ENCODE data around the gene UGT1A5. TPM values are rescaled to one million over a fixed set of nuclear protein-coding genes. Genes with fewer than 3 reads are reported as not detected.

The UGT1A5 gene
- total RNA-seq, 2 donors from 2014 or later = not detected

DNA sequence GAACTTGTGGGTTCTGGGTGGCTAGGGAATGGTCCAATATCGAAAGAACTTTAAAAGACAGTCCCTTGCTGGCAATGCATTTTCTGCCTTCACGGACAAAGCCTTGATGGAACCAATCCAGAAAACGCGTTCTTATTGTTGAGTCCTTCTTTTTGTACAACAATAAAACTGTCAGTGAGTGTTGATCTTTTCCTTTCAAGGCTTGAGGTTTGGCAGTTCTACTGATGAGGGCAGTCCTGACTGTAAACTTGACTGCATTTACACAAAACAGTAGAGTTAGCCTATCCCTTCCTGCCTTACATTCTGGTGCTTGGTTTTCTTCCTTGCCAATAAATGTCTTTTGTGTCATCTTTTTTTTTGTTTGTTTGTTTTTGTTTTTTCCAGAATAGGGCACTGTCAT, 33.5 kb upstream of the UGT1A5 start:
- Histone ChIP-seq H3K9ac (ENCODE audit: extremely low read depth, low read length, poor library complexity, severe bottlenecking) (no peak overlapping the region), H3K4me3 (ENCODE audit: low read length) (no peak overlapping the region), H3K27me3 (ENCODE audit: control insufficient read depth, insufficient read depth, low read length, poor library complexity, severe bottlenecking) (peaks cover 9% of the 10 kb centered on the region), H3K4me1 (ENCODE audit: control insufficient read depth, insufficient read depth, low read length) (no peaks in the 10 kb centered on the region), H3K9me3 (ENCODE audit: control insufficient read depth, low read length) (no peaks in the 10 kb centered on the region), H3K27ac (ENCODE audit: low read depth, low read length) (no peak overlapping the region), H3K36me3 (ENCODE audit: control insufficient read depth, insufficient read depth, low read length) (no peaks in the 10 kb centered on the region)
- 88 to 91% methylated on average over 2 to 4 of the region's 4 CpGs for WGBS, 2 experiments (ENCODE audit: insufficient coverage in 1 of 2, insufficient read length in 1 of 2)
- Mint-ChIP-seq H3K4me3 (no peak overlapping the region), H3K27me3 (ENCODE audit: insufficient read depth) (peaks cover 7% of the 10 kb centered on the region), H3K27ac (no peak overlapping the region), H3K36me3 (ENCODE audit: low read depth) (no peaks in the 10 kb centered on the region), H3K9me3 (no peaks in the 10 kb centered on the region), H3K4me1 (no peaks in the 10 kb centered on the region)
- TF ChIP-seq, protein P1, sequence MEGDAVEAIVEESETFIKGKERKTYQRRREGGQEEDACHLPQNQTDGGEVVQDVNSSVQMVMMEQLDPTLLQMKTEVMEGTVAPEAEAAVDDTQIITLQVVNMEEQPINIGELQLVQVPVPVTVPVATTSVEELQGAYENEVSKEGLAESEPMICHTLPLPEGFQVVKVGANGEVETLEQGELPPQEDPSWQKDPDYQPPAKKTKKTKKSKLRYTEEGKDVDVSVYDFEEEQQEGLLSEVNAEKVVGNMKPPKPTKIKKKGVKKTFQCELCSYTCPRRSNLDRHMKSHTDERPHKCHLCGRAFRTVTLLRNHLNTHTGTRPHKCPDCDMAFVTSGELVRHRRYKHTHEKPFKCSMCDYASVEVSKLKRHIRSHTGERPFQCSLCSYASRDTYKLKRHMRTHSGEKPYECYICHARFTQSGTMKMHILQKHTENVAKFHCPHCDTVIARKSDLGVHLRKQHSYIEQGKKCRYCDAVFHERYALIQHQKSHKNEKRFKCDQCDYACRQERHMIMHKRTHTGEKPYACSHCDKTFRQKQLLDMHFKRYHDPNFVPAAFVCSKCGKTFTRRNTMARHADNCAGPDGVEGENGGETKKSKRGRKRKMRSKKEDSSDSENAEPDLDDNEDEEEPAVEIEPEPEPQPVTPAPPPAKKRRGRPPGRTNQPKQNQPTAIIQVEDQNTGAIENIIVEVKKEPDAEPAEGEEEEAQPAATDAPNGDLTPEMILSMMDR (conservative IDR thresholded peaks at IDR 0.05) = no peak
- no peak for DNase-seq

DNA sequence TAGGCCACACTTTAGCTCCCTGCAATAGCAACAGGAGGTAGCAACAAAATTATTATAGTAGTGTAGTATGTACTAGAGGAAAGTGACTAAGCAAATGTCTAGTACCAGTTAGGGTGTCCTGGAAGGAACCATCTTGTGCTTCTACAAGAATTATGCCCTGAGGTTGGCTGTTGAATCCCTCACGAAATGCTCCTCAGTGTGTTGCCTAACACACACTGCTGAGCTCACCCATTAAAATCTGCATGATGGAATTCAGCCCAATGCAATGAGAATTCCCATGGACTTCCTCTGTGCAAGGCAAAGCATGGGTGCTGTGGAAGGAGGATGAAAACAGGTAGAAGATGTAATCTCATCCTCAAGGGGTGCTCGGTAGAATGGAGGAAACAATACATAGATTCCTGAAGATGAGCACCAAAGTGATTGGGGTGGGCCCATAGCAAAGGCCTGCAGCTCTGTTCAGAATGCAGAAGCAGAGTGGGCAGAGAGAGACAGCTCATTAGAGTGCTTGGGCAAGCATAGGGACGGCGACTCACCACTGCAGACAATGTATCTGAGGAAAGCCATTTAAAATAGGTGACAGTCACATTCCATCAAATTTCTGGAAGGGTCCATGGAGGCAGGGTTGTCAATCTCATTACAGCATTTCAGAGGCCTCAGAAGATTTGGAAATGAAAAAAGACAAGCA, 32.2 kb upstream of the UGT1A5 start:
- TF ChIP-seq, protein P1 (conservative IDR thresholded peaks at IDR 0.05) = no peak
- DNase-seq = no peak
- Histone ChIP-seq H3K4me1 (ENCODE audit: control insufficient read depth, insufficient read depth, low read length) (no peaks in the 10 kb centered on the region), H3K27ac (ENCODE audit: low read depth, low read length) (no peak overlapping the region), H3K9me3 (ENCODE audit: control insufficient read depth, low read length) (no peaks in the 10 kb centered on the region), H3K27me3 (ENCODE audit: control insufficient read depth, insufficient read depth, low read length, poor library complexity, severe bottlenecking) (peaks cover 9% of the 10 kb centered on the region), H3K36me3 (ENCODE audit: control insufficient read depth, insufficient read depth, low read length) (no peaks in the 10 kb centered on the region), H3K4me3 (ENCODE audit: low read length) (no peak overlapping the region), H3K9ac (ENCODE audit: extremely low read depth, low read length, poor library complexity, severe bottlenecking) (no peak overlapping the region)
- 85 to 88% methylated on average over 3 to 4 of the region's 4 CpGs for WGBS, 2 experiments (ENCODE audit: insufficient coverage in 1 of 2, insufficient read length in 1 of 2)
- Mint-ChIP-seq H3K27me3 (ENCODE audit: insufficient read depth) (peaks cover 7% of the 10 kb centered on the region), H3K36me3 (ENCODE audit: low read depth) (no peaks in the 10 kb centered on the region), H3K4me3 (no peak overlapping the region), H3K4me1 (no peaks in the 10 kb centered on the region), H3K27ac (no peak overlapping the region), H3K9me3 (no peaks in the 10 kb centered on the region)

DNA sequence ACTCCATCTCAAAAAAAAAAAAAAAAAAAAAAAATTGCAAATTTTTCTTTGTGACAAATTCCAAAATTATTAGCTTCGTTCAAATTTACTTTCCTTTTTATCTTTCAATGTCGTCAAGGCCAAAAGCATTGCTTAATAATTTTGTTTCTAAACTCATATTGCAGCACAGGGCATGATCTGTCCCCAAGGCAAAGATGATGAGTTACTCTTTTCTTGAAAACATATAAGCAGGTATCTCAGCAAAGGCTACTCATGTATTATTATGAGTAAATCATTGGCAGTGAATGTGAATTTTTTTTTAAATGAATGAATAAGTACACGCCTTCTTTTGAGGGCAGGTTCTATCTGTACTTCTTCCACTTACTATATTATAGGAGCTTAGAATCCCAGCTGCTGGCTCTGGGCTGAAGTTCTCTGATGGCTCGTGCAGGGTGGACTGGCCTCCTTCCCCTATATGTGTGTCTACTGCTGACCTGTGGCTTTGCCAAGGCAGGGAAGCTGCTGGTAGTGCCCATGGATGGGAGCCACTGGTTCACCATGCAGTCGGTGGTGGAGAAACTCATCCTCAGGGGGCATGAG, 31.1 kb upstream of the UGT1A5 start, which contains the start of gene UGT1A7:
Gene UGT1A7 (plus strand): TSS at position 381 of the 579 bp plus-strand sequence. CDS start 37 bp downstream, at position 418.
- Histone ChIP-seq H3K27ac (ENCODE audit: low read depth, low read length) (no peak within 1 kb of the TSS), H3K27me3 (ENCODE audit: control insufficient read depth, insufficient read depth, low read length, poor library complexity, severe bottlenecking) (peaks cover 9% of the 10 kb centered on the region), H3K36me3 (ENCODE audit: control insufficient read depth, insufficient read depth, low read length) (no peaks in the 10 kb centered on the region), H3K9ac (ENCODE audit: extremely low read depth, low read length, poor library complexity, severe bottlenecking) (no peak within 1 kb of the TSS), H3K4me1 (ENCODE audit: control insufficient read depth, insufficient read depth, low read length) (no peaks in the 10 kb centered on the region), H3K9me3 (ENCODE audit: control insufficient read depth, low read length) (no peaks in the 10 kb centered on the region), H3K4me3 (ENCODE audit: low read length) (no peak within 1 kb of the TSS)
- Mint-ChIP-seq H3K36me3 (ENCODE audit: low read depth) (no peaks in the 10 kb centered on the region), H3K9me3 (no peaks in the 10 kb centered on the region), H3K4me1 (no peaks in the 10 kb centered on the region), H3K4me3 (no peak within 1 kb of the TSS), H3K27ac (no peak within 1 kb of the TSS), H3K27me3 (ENCODE audit: insufficient read depth) (peaks cover 7% of the 10 kb centered on the region)
- DNase-seq = no peak
- TF ChIP-seq, protein P1 (conservative IDR thresholded peaks at IDR 0.05) = no peak
- WGBS, 2 experiments (ENCODE audit: insufficient coverage in 1 of 2, insufficient read length in 1 of 2) = 74 to 77% methylated on average over 3 to 5 of the region's 5 CpGs

All from endodermal cell (in vitro differentiated cells).